Vagina (tissue), 2 donors: ENCODE measurements around the gene CADM4. TPM values are rescaled to one million over a fixed set of nuclear protein-coding genes. Genes with fewer than 3 reads are reported as not detected.

Source experiments
- DNase-seq, 2 donors: peaks; one replicate each; pipeline ENCODE4 v3.0.0-alpha.2; 2017; ENCODE audit errors: extremely low spot score in 2 of 2
- H3K27ac ChIP-seq: fragments of 200-600 bp; sonication (generic); one replicate; pipeline ENCODE4 v1.5.1; 2019
- H3K27me3 ChIP-seq: fragments of 200-600 bp; sonication (generic); one replicate; pipeline ENCODE4 v1.5.1; 2019
- H3K36me3 ChIP-seq, 2 donors: fragments of 200-600 bp; sonication (generic); one replicate each; pipeline ENCODE4 v1.5.1; 2017 to 2019
- H3K4me1 ChIP-seq: fragments of 200-600 bp; sonication (generic); one replicate; pipeline ENCODE4 v1.5.1; 2019
- H3K4me3 ChIP-seq, 2 donors: fragments of 200-600 bp; sonication (generic); 1 replicate in 1 of 2; 2 replicates in 1 of 2; pipeline ENCODE4 v1.5.1; 2016 to 2019
- H3K9me3 ChIP-seq: fragments of 200-600 bp; sonication (generic); one replicate; pipeline ENCODE4 v1.5.1; 2019
- CTCF ChIP-seq, 3 experiments: fragments of 450-650 bp in 2 of 3; fragments of 200-600 bp in 1 of 3; sonication (generic) in 1 of 3; IDR thresholded peaks; one replicate each; pipeline ENCODE4 v1.5.1; 2017 to 2019; ENCODE audit warnings: antibody characterized with exemption in 3 of 3, mild to moderate bottlenecking in 2 of 3, moderate library complexity in 2 of 3
- POLR2A ChIP-seq, 2 donors: fragments of 450-650 bp; IDR thresholded peaks; one replicate each; pipeline ENCODE4 v1.6.1; 2017; ENCODE audit warnings: antibody characterized with exemption in 2 of 2, mild to moderate bottlenecking in 2 of 2, moderate library complexity in 2 of 2
- POLR2AphosphoS5 ChIP-seq, 2 donors: sonication (generic); formaldehyde crosslinking; IDR thresholded peaks; one replicate each; pipeline ENCODE4 v1.9.0; 2017; ENCODE audit warnings: antibody characterized with exemption in 2 of 2, mild to moderate bottlenecking in 2 of 2, low read depth in 1 of 2; ENCODE audit not compliant: insufficient read depth in 1 of 2
- intact Hi-C: fragments of 100-400 bp; cut with DNase I; formaldehyde crosslinking; loops from one replicate; pipeline ENCODE4 v1.15.1; 2023
- total RNA-seq: library from RNA; depleted of rRNA; stranded (reverse); fragments of >200 nt; gene quantifications from one replicate; pipeline ENCODE4 v1.2.3, GENCODE V29; 2016

The CADM4 gene
- total RNA-seq, 1 donor from 2014 or later, result 4.7 TPM

- Histone ChIP-seq H3K9me3 (no peaks in the 10 kb centered on the region), H3K36me3 (peaks cover 0 to 5% of the 10 kb centered on the region in 2 donors), H3K27me3 (peaks cover 3% of the 10 kb centered on the region), H3K27ac (no peak overlapping the region), H3K4me1 (peaks cover 8% of the 10 kb centered on the region), H3K4me3 (no peak overlapping the region)
- no peak for DNase-seq
- intact Hi-C loops, result no loop called here
- TF ChIP-seq POLR2A (IDR thresholded peaks at IDR 0.05) (no peak), CTCF (IDR thresholded peaks at IDR 0.05) (no peak), POLR2AphosphoS5 (IDR thresholded peaks at IDR 0.05; ENCODE audit: insufficient read depth in 1 of 2, low read depth in 1 of 2) (no peak)
Observed at GRCh38 chr19:43644181-43644580, 4.5 kb upstream of the CADM4 start.

GRCh38 chr19:43643326-43643725, 3.7 kb upstream of the CADM4 start:
- peaks cover 3% of the 10 kb centered on the region for H3K27me3 ChIP-seq
- intact Hi-C loops, result no loop called here
- no peak for TF ChIP-seq CTCF (IDR thresholded peaks at IDR 0.05)
- TF ChIP-seq POLR2A (IDR thresholded peaks at IDR 0.05), result no peak
- no peak for TF ChIP-seq POLR2AphosphoS5 (IDR thresholded peaks at IDR 0.05; ENCODE audit: insufficient read depth in 1 of 2, low read depth in 1 of 2)
- no peak for DNase-seq
- H3K9me3 ChIP-seq, result no peaks in the 10 kb centered on the region
- H3K36me3 ChIP-seq, result peaks cover 0 to 5% of the 10 kb centered on the region in 2 donors
- no peak overlapping the region for H3K27ac ChIP-seq
- H3K4me1 ChIP-seq, result peaks cover 8% of the 10 kb centered on the region
- H3K4me3 ChIP-seq, result no peak overlapping the region

GRCh38 chr19:43642531-43642930, 2.9 kb upstream of the CADM4 start:
- Histone ChIP-seq H3K4me1 (peaks cover 8% of the 10 kb centered on the region), H3K27me3 (peaks cover 3% of the 10 kb centered on the region), H3K4me3 (no peak overlapping the region), H3K36me3 (peaks cover 0 to 5% of the 10 kb centered on the region in 2 donors), H3K27ac (no peak overlapping the region), H3K9me3 (no peaks in the 10 kb centered on the region)
- DNase-seq, result no peak
- intact Hi-C loops, result no loop called here
- TF ChIP-seq POLR2A (IDR thresholded peaks at IDR 0.05), result no peak
- TF ChIP-seq POLR2AphosphoS5 (IDR thresholded peaks at IDR 0.05; ENCODE audit: insufficient read depth in 1 of 2, low read depth in 1 of 2), result no peak
- no peak for TF ChIP-seq CTCF (IDR thresholded peaks at IDR 0.05)

- peaks cover 0 to 3% of the 10 kb centered on the region in 2 donors for H3K36me3 ChIP-seq
- H3K27me3 ChIP-seq, result peaks cover 3% of the 10 kb centered on the region
- intact Hi-C loops, result no loop called here
- H3K4me3 ChIP-seq, result no peak overlapping the region
- DNase-seq, result no peak
- TF ChIP-seq CTCF (IDR thresholded peaks at IDR 0.05), result no peak
- H3K9me3 ChIP-seq, result no peaks in the 10 kb centered on the region
- H3K27ac ChIP-seq, result no peak overlapping the region
- peaks cover 8% of the 10 kb centered on the region for H3K4me1 ChIP-seq
Observed at GRCh38 chr19:43641333-43641732, 1.7 kb upstream of the CADM4 start.

- DNase-seq, result no peak
- H3K4me3 ChIP-seq, result peak overlapping the region; percentile 70 to 71
- H3K4me1 ChIP-seq, result peaks cover 8% of the 10 kb centered on the region
- H3K27me3 ChIP-seq, result peaks cover 3% of the 10 kb centered on the region
- H3K27ac ChIP-seq, result peak overlapping the region; percentile 66
- H3K36me3 ChIP-seq, result no peaks in the 10 kb centered on the region
- intact Hi-C loops, result no loop called here
- no peaks in the 10 kb centered on the region for H3K9me3 ChIP-seq
- no peak for TF ChIP-seq POLR2A (IDR thresholded peaks at IDR 0.05)
- TF ChIP-seq POLR2AphosphoS5 (IDR thresholded peaks at IDR 0.05; ENCODE audit: insufficient read depth in 1 of 2, low read depth in 1 of 2), result no peak
- no peak for TF ChIP-seq CTCF (IDR thresholded peaks at IDR 0.05)
Observed at GRCh38 chr19:43640424-43640757, 741 bp upstream of the CADM4 start.
